GM19035 (cell line): ENCODE measurements around the gene C5orf52.
"Not testable (repeated sequence)": the region's sequence is repeated elsewhere in the genome, so short reads cannot be mapped to it uniquely, and the experiment has no call there.

Experiments
- ATAC-seq: cut with Tn5 transposase; IDR thresholded peaks from one replicate; pipeline ENCODE4 v1.9.1; 2021; ENCODE audit not compliant: unreplicated experiment

C5orf52 gene

GRCh38 chr5:157719245-157719644 lies 47.9 kb downstream of the C5orf52 start:
- ATAC-seq: no peak

GRCh38 chr5:157721159-157721558 lies 49.8 kb downstream of the C5orf52 start:
- no peak for ATAC-seq

- not testable (repeated sequence) for ATAC-seq
Observed at GRCh38 chr5:157722895-157723294, 51.6 kb downstream of the C5orf52 start.

- not testable (repeated sequence) for ATAC-seq
Observed at GRCh38 chr5:157726607-157727006, 55.3 kb downstream of the C5orf52 start.

- ATAC-seq: not testable (repeated sequence)
Observed at GRCh38 chr5:157727858-157728257, 56.5 kb downstream of the C5orf52 start.
